ENCODE data around the gene TFDP2. TPM values are rescaled to one million over a fixed set of nuclear protein-coding genes. Genes with fewer than 3 reads are reported as not detected.

Gene TFDP2
- total and polyA plus RNA-seq, 7 experiments from 2014 or later, result 23.7 to 44.7 (median 40.6) TPM

DNA sequence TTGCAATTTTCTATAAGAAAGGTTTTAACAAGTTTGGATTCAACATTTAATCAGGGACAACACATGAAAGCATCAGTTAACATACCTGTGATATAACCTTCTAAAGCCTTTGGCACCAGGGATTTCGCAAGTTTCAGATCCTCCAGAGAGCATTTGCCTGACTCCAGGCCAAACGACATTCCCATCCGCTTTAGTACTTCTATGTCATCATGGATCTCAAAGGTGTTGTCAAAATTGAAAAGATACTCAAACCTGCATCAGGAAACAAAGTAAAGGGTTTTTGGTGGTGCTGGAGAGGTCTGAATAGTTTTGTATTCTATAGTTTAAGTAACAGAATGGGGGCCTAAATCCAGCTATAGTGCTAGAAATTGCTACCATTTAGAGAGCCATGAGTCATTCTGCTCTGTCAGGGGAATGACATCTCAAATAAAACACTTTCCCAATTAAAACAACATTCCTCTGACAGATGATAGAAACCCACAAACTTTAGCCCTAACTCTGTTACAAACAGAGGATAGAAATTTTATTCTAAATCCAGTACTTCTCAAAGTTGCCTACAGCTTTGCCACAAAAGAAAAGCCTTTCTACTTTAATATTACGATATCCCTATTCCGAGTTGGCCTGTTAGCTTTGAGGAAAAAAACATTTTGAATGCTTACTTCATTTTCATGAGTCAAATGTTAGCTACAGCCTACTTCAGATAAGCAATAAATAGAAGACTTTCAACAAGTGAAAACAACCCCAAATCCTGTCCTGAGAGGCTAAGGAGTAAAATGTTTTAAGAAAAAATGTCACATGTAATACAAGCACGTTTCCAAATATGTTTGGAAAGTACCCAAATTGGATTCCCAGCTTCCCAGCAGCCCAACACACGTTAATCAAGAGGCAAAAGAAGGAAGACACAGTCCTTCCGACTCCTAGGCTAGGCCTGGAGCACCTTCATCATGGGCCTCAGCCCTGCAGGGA lies 189.5 kb downstream of the TFDP2 start:
- no peak overlapping the region for H3K4me3 Mint-ChIP-seq
- ATAC-seq, result no peak
- H3K4me1 Mint-ChIP-seq, result peaks cover 0 to 5% (median 4%) of the 10 kb centered on the region in 7 donors
- H3K9me3 Mint-ChIP-seq, result no peaks in the 10 kb centered on the region
- ChIA-PET POLR2A (no interaction called here), CTCF (no interaction called here)
- no peak for DNase-seq
- Histone ChIP-seq H3K27ac (ENCODE audit: low read depth, low read length) (no peak overlapping the region), H3K4me1 (ENCODE audit: control insufficient read depth in 2 of 2, insufficient read depth in 2 of 2, low read length in 2 of 2) (no peaks in the 10 kb centered on the region), H3K9me3 (ENCODE audit: control insufficient read depth in 2 of 3, low read length in 3 of 3) (no peaks in the 10 kb centered on the region), H3K4me3 (ENCODE audit: low read length) (no peak overlapping the region), H3K27me3 (ENCODE audit: control insufficient read depth in 2 of 2, insufficient read depth in 2 of 2, low read length in 2 of 2) (no peaks in the 10 kb centered on the region), H3K36me3 (ENCODE audit: control insufficient read depth in 2 of 3, insufficient read depth in 3 of 3, low read length in 3 of 3) (peaks cover 0 to 15% (median 4%) of the 10 kb centered on the region in 3 experiments)
- H3K27me3 Mint-ChIP-seq, result no peaks in the 10 kb centered on the region
- H3K27ac Mint-ChIP-seq, result no peak overlapping the region
- H3K36me3 Mint-ChIP-seq, result peaks cover 0 to 31% (median 15%) of the 10 kb centered on the region in 5 donors
- intact Hi-C loops (cut with micrococcal nuclease), result loop anchor here in 1 of 2 donors (5.0 to 10.0 kb wide), 2 partner anchors 37 to 165 kb away; no protein-coding TSS in a partner anchor

DNA sequence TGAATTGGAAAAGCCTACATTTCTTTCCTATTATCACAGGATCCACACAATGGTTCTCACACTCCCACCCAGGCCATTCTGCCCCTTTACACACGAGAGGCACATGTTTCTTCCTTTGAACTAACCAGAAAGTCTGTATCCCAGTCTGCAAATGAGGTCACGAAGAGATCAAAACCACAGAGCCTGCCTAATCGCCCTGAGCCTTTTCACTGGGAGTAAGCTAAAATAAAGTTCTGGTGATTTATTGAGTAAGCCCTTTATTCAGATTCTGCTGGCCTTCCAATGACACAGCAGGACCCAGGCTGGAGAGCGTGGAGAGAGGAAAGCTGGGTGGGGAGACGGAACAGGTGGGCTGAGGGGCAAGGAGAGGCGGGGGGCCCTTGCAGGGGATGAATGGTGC lies 194.2 kb downstream of the TFDP2 start:
- Histone ChIP-seq H3K4me3 (ENCODE audit: low read length) (no peak overlapping the region), H3K27ac (ENCODE audit: low read depth, low read length) (no peak overlapping the region), H3K4me1 (ENCODE audit: control insufficient read depth in 2 of 2, insufficient read depth in 2 of 2, low read length in 2 of 2) (no peaks in the 10 kb centered on the region), H3K27me3 (ENCODE audit: control insufficient read depth in 2 of 2, insufficient read depth in 2 of 2, low read length in 2 of 2) (no peaks in the 10 kb centered on the region), H3K36me3 (ENCODE audit: control insufficient read depth in 2 of 3, insufficient read depth in 3 of 3, low read length in 3 of 3) (peaks cover 0 to 39% (median under 1%) of the 10 kb centered on the region in 3 experiments), H3K9me3 (ENCODE audit: control insufficient read depth in 2 of 3, low read length in 3 of 3) (no peaks in the 10 kb centered on the region)
- H3K4me1 Mint-ChIP-seq, result peaks cover 0 to 6% (median 4%) of the 10 kb centered on the region in 7 donors
- DNase-seq (no peak), ATAC-seq (no peak)
- intact Hi-C loops (cut with micrococcal nuclease), result no loop called here
- no peak overlapping the region for H3K4me3 Mint-ChIP-seq
- peaks cover 0 to under 1% (median 0%) of the 10 kb centered on the region in 11 donors for H3K9me3 Mint-ChIP-seq
- H3K27me3 Mint-ChIP-seq, result no peaks in the 10 kb centered on the region
- POLR2A ChIA-PET, result no interaction called here
- CTCF ChIA-PET, result no interaction called here
- peak overlapping the region in 3 of 9 donors; percentile 0 to 19 (median 5) for H3K27ac Mint-ChIP-seq
- peaks cover 5 to 35% (median 21%) of the 10 kb centered on the region in 5 donors for H3K36me3 Mint-ChIP-seq

DNA sequence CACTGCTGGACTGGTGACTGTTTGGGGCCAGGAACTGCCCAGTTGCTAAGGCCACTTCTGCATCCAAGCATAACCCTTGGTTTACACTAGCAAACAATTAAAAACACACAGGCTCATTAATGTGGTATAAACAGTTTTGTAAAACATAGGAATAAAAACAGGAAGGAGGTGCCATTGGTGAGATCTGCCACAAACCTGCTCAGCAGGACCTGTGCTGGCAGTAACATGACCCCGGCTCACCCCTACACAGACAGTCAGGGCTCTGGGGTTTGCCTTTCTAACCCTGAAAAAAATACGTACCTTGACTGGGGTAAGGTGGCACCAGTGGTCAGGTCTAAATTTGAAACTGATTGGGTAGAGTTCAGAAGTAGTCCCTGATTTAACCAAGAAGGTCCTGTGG lies 196.7 kb downstream of the TFDP2 start:
- no peaks in the 10 kb centered on the region for H3K4me1 ChIP-seq (ENCODE audit: control insufficient read depth in 2 of 2, insufficient read depth in 2 of 2, low read length in 2 of 2)
- H3K27ac Mint-ChIP-seq, result peak overlapping the region in 1 of 9 donors; percentile 42

DNA sequence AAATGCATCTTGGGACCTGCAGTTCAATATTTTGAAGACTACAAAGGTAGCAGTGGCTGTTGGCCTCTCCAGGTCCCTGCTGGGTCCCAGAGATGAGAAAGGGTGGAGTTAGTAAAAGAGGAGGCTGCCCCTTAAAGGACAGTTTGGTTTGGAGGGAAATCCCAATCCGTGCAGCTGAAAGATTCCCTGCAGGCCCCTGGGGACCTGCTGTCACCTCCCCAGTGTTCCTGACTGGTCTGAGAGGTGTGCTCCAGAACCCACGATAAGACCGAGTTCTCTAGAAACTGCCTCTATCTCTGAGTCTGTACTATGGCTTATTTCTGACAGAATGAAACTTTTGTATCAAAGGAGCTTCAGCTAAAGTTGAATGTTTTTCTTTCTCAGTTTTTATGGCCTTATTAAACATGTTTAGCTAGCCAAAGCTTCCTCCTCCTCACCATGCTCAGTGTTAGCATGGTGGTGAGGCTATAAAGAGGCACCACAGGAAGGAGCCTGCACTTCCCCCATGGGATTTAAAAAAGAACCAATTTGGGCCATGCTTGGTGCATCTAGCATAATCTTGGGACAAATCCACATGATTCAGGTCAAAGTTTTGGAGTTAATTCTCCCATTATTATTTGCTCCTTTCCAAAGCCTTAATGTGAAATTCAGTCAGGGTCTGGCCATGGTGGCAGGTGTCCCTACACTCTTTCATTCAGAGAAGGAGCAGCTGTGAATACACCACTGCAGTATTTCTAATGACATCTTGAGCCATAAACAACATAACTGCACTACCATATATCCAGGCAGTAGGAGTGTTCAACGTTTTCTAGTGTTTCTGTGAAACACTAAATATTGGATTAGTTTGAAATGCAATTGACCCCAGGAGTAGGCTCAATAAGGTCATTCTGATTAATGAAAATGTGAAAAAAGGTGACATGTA lies 198.5 kb downstream of the TFDP2 start:
- peak in 1 of 9 donors; percentile 1 for DNase-seq
- no peak overlapping the region for H3K4me3 ChIP-seq (ENCODE audit: low read length)
- H3K9me3 ChIP-seq (ENCODE audit: control insufficient read depth in 2 of 3, low read length in 3 of 3), result no peaks in the 10 kb centered on the region
- no peaks in the 10 kb centered on the region for H3K27me3 ChIP-seq (ENCODE audit: control insufficient read depth in 2 of 2, insufficient read depth in 2 of 2, low read length in 2 of 2)
- ChIA-PET POLR2A (no interaction called here), CTCF (no interaction called here)
- Mint-ChIP-seq H3K27me3 (no peaks in the 10 kb centered on the region), H3K9me3 (peaks cover 0 to 2% (median 0%) of the 10 kb centered on the region in 11 donors), H3K4me3 (no peak overlapping the region), H3K4me1 (peaks cover 0 to 6% (median 4%) of the 10 kb centered on the region in 7 donors), H3K36me3 (peaks cover 0 to 21% (median 12%) of the 10 kb centered on the region in 5 donors), H3K27ac (no peak overlapping the region)
- no peaks in the 10 kb centered on the region for H3K4me1 ChIP-seq (ENCODE audit: control insufficient read depth in 2 of 2, insufficient read depth in 2 of 2, low read length in 2 of 2)
- no peak for ATAC-seq
- no peak overlapping the region for H3K27ac ChIP-seq (ENCODE audit: low read depth, low read length)
- H3K36me3 ChIP-seq (ENCODE audit: control insufficient read depth in 2 of 3, insufficient read depth in 3 of 3, low read length in 3 of 3), result peaks cover 0 to 24% (median 0%) of the 10 kb centered on the region in 3 experiments
- intact Hi-C loops (cut with micrococcal nuclease), result no loop called here

More for the DNA sequence above, 196.7 kb downstream of the TFDP2 start:
- Mint-ChIP-seq H3K36me3 (peaks cover 2 to 24% (median 12%) of the 10 kb centered on the region in 5 donors), H3K4me3 (no peak overlapping the region), H3K9me3 (peaks cover 0 to 2% (median 0%) of the 10 kb centered on the region in 11 donors), H3K4me1 (peaks cover 0 to 6% (median 4%) of the 10 kb centered on the region in 7 donors), H3K27me3 (no peaks in the 10 kb centered on the region)
- POLR2A ChIA-PET, result no interaction called here
- no peak overlapping the region for H3K4me3 ChIP-seq (ENCODE audit: low read length)
- H3K27ac ChIP-seq (ENCODE audit: low read depth, low read length), result no peak overlapping the region
- H3K36me3 ChIP-seq (ENCODE audit: control insufficient read depth in 2 of 3, insufficient read depth in 3 of 3, low read length in 3 of 3), result peaks cover 0 to 27% (median 0%) of the 10 kb centered on the region in 3 experiments
- ATAC-seq (no peak), DNase-seq (peak in 1 of 9 donors; percentile 10)
- CTCF ChIA-PET, result no interaction called here
- intact Hi-C loops (cut with micrococcal nuclease), result no loop called here
- H3K27me3 ChIP-seq (ENCODE audit: control insufficient read depth in 2 of 2, insufficient read depth in 2 of 2, low read length in 2 of 2), result no peaks in the 10 kb centered on the region
- H3K9me3 ChIP-seq (ENCODE audit: control insufficient read depth in 2 of 3, low read length in 3 of 3), result no peaks in the 10 kb centered on the region

DNA sequence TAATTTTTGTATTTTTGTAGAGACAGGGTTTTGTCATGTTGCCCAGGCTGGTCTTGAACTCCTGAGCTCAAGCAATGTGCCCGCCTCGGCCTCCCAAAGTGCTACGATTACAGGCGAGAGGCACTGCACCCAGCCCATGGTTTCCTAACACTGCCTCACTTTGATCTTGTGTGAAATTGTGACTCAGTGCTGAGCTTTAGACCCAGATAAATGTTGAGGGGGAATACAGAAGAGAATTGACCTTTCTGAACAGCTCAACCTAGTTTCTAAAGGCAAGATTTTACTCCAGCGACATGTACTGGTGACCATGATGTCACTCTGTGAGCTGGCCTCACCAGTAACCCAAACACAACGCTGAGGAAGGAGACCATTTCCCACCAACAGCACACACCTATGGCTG lies 199.4 kb downstream of the TFDP2 start:
- ATAC-seq (no peak), DNase-seq (peak in 1 of 9 donors; percentile 3)
- no peaks in the 10 kb centered on the region for H3K9me3 ChIP-seq (ENCODE audit: control insufficient read depth in 2 of 3, low read length in 3 of 3)
- peak overlapping the region in 1 of 9 donors; percentile 49 for H3K27ac Mint-ChIP-seq
- H3K4me3 Mint-ChIP-seq, result no peak overlapping the region
- peaks cover 0 to 2% (median 0%) of the 10 kb centered on the region in 11 donors for H3K9me3 Mint-ChIP-seq
- no peaks in the 10 kb centered on the region for H3K4me1 ChIP-seq (ENCODE audit: control insufficient read depth in 2 of 2, insufficient read depth in 2 of 2, low read length in 2 of 2)
- no peaks in the 10 kb centered on the region for H3K27me3 ChIP-seq (ENCODE audit: control insufficient read depth in 2 of 2, insufficient read depth in 2 of 2, low read length in 2 of 2)
- ChIA-PET CTCF (interaction anchor here (0.6 kb wide), 1 partner anchor 138 kb away, joined by 3 read pairs; no protein-coding TSS in a partner anchor), POLR2A (no interaction called here)
- no peak overlapping the region for H3K4me3 ChIP-seq (ENCODE audit: low read length)
- no peak overlapping the region for H3K27ac ChIP-seq (ENCODE audit: low read depth, low read length)
- H3K36me3 ChIP-seq (ENCODE audit: control insufficient read depth in 2 of 3, insufficient read depth in 3 of 3, low read length in 3 of 3), result peaks cover 0 to 24% (median 0%) of the 10 kb centered on the region in 3 experiments
- H3K27me3 Mint-ChIP-seq, result no peaks in the 10 kb centered on the region
- peaks cover 0 to 25% (median 12%) of the 10 kb centered on the region in 5 donors for H3K36me3 Mint-ChIP-seq
- intact Hi-C loops (cut with micrococcal nuclease), result no loop called here
- H3K4me1 Mint-ChIP-seq, result peaks cover 0 to 2% (median under 1%) of the 10 kb centered on the region in 7 donors

DNA sequence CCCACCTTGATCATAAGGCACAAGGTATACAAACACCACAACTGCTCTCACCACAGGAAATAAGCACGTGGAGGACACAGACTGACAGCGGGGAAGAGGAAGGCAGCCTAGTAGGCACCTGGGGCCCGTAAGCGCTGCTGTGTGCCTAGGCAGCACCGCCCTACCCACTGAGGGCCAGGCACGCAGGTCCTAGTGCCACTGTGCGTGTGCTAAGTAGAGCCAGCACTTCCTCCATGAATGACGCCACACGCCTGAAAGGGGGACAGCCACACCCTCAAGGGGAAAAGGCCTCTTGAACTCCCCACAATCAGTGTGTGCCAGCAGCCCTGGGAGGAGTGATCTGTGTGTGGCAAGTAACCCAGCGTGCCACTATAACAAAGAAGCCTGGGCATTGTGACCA lies 199.9 kb downstream of the TFDP2 start:
- no peaks in the 10 kb centered on the region for H3K9me3 ChIP-seq (ENCODE audit: control insufficient read depth in 2 of 3, low read length in 3 of 3)
- H3K27me3 ChIP-seq (ENCODE audit: control insufficient read depth in 2 of 2, insufficient read depth in 2 of 2, low read length in 2 of 2), result no peaks in the 10 kb centered on the region
- peaks cover 0 to 25% (median 12%) of the 10 kb centered on the region in 5 donors for H3K36me3 Mint-ChIP-seq
- intact Hi-C loops (cut with micrococcal nuclease), result no loop called here
- POLR2A ChIA-PET, result no interaction called here
- no peak overlapping the region for H3K4me3 ChIP-seq (ENCODE audit: low read length)
- H3K36me3 ChIP-seq (ENCODE audit: control insufficient read depth in 2 of 3, insufficient read depth in 3 of 3, low read length in 3 of 3), result peaks cover 0 to 24% (median 0%) of the 10 kb centered on the region in 3 experiments
- no peaks in the 10 kb centered on the region for H3K4me1 Mint-ChIP-seq
- CTCF ChIA-PET, result no interaction called here
- ATAC-seq (no peak), DNase-seq (peak in 1 of 9 donors; percentile 3)
- H3K4me3 Mint-ChIP-seq, result no peak overlapping the region
- H3K27ac Mint-ChIP-seq, result peak overlapping the region in 1 of 9 donors; percentile 9
- no peak overlapping the region for H3K27ac ChIP-seq (ENCODE audit: low read depth, low read length)
- no peaks in the 10 kb centered on the region for H3K27me3 Mint-ChIP-seq
- H3K9me3 Mint-ChIP-seq, result peaks cover 0 to 2% (median 0%) of the 10 kb centered on the region in 11 donors
- no peaks in the 10 kb centered on the region for H3K4me1 ChIP-seq (ENCODE audit: control insufficient read depth in 2 of 2, insufficient read depth in 2 of 2, low read length in 2 of 2)
